Body of pancreas (tissue), 4 donors: ENCODE data around the gene NMT2. TPM values are rescaled to one million over a fixed set of nuclear protein-coding genes. Genes with fewer than 3 reads are reported as not detected.

Source experiments
- ATAC-seq: fragments of 150-250 bp; one replicate; pipeline ENCODE4 v1.9.1; 2016
- DNase-seq, 4 donors: peaks; one replicate each; pipeline ENCODE4 v3.0.0-alpha.2; 2019
- H3K27ac ChIP-seq, 4 donors: fragments of 200-600 bp; sonication (generic); 1 replicate in 3 of 4; 2 replicates in 1 of 4; pipeline versions ENCODE4 v1.5.1 to v1.6.1; 2016 to 2019; ENCODE audit warnings: mild to moderate bottlenecking in 1 of 4, mixed read lengths in 1 of 4, moderate library complexity in 1 of 4
- H3K27me3 ChIP-seq, 2 donors: fragments of 200-600 bp; sonication (generic); one replicate each; pipeline ENCODE4 v1.6.0; 2016; ENCODE audit warnings: mild to moderate bottlenecking in 1 of 2
- H3K36me3 ChIP-seq, 2 donors: fragments of 200-600 bp; sonication (generic); replicated peaks in 1 of 2; 2 replicates each; pipeline ENCODE4 v1.5.1; 2016; ENCODE audit warnings: low read depth in 2 of 2; ENCODE audit not compliant: insufficient read depth in 1 of 2
- H3K4me1 ChIP-seq: fragments of 200-600 bp; sonication (generic); one replicate; pipeline ENCODE4 v1.6.0; 2016
- H3K4me3 ChIP-seq, 2 donors: fragments of 200-600 bp; sonication (generic); 1 replicate in 1 of 2; 2 replicates in 1 of 2; pipeline ENCODE4 v1.5.1; 2016 to 2019
- H3K9me3 ChIP-seq, 3 donors: fragments of 200-600 bp; sonication (generic); 1 replicate in 2 of 3; 2 replicates in 1 of 3; pipeline ENCODE4 v1.5.1; 2016
- POLR2A ChIP-seq, 3 donors: fragments of 450-650 bp; IDR thresholded peaks; one replicate each; pipeline ENCODE4 v1.6.1; 2016; ENCODE audit warnings: antibody characterized with exemption in 3 of 3, mild to moderate bottlenecking in 2 of 3
- WGBS, 2 donors: methylation state at CpG; one replicate each; pipeline ENCODE4 v1.1.5; 2017; 5-methylcytosine and 5-hydroxymethylcytosine counted together
- intact Hi-C: fragments of 100-400 bp; cut with DNase I; formaldehyde crosslinking; loops from one replicate; pipeline ENCODE4 v1.15.1; 2023
- total RNA-seq, 2 donors: library from RNA; depleted of rRNA; stranded (reverse); fragments of >200 nt; gene quantifications; one replicate each; pipeline ENCODE4 v1.1.0, GENCODE V29; 2016
- TF ChIP-seq, protein P1 (sequence below), 7 experiments: fragments of 450-650 bp in 4 of 7; fragments of 200-600 bp in 3 of 7; sonication (generic) in 3 of 7; IDR thresholded peaks; one replicate each; pipeline ENCODE4 v1.5.1; 2016 to 2019; ENCODE audit warnings: antibody characterized with exemption in 7 of 7

NMT2 gene
- total RNA-seq, 2 donors from 2014 or later, result 9.9 to 16.9 TPM

DNA sequence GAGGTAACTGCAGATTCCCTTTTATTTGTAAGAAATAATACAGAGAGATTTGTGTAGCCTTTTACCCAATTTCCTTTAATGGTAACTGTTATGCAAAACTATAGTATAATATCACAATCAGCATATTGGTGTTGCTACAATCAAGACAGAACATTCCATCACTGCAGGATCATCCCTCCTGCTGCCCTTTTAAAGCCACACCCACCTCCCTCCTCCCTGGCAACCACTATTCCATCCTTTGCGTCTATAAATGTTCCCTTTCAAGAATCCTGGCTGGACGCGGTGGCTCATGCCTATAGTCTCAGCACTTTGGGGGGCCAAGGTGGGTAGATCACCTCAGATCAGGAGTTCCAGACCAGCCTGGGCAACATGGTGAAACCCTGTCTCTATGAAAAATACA, 93.1 kb downstream of the NMT2 start:
- Histone ChIP-seq H3K4me1 (no peaks in the 10 kb centered on the region), H3K9me3 (no peaks in the 10 kb centered on the region), H3K27me3 (no peaks in the 10 kb centered on the region), H3K27ac (no peak overlapping the region), H3K36me3 (no peaks in the 10 kb centered on the region), H3K4me3 (no peak overlapping the region)
- TF ChIP-seq, protein P1, sequence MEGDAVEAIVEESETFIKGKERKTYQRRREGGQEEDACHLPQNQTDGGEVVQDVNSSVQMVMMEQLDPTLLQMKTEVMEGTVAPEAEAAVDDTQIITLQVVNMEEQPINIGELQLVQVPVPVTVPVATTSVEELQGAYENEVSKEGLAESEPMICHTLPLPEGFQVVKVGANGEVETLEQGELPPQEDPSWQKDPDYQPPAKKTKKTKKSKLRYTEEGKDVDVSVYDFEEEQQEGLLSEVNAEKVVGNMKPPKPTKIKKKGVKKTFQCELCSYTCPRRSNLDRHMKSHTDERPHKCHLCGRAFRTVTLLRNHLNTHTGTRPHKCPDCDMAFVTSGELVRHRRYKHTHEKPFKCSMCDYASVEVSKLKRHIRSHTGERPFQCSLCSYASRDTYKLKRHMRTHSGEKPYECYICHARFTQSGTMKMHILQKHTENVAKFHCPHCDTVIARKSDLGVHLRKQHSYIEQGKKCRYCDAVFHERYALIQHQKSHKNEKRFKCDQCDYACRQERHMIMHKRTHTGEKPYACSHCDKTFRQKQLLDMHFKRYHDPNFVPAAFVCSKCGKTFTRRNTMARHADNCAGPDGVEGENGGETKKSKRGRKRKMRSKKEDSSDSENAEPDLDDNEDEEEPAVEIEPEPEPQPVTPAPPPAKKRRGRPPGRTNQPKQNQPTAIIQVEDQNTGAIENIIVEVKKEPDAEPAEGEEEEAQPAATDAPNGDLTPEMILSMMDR (IDR thresholded peaks at IDR 0.05), result no peak
- no peak for TF ChIP-seq POLR2A (IDR thresholded peaks at IDR 0.05)
- 91 to 100% methylated on average over 3 of the region's 3 CpGs for WGBS, 2 donors
- intact Hi-C loops, result no loop called here
- DNase-seq (no peak), ATAC-seq (no peak)

DNA sequence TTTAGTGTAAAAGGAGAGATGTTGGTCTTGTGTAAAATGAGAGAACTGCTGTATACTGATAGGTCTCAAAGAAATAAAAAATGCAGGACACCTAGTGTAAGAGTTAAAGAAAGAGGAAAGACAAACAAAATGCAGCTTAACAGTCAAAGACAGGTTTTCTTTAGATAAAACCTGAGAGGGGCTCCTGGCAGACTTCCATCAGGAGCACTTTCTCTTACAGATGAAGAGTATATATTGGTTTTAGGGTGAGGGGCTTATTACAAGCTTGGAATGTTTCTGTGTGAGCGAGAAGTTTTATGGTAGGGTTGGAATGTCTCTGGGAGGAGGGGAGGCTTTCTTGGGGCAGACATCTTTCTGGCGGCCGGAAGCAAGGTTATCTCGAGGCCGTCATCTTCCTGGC, 96.1 kb downstream of the NMT2 start:
- intact Hi-C loops, result no loop called here
- no peak for ATAC-seq
- H3K4me3 ChIP-seq, result no peak overlapping the region
- WGBS, 2 donors, result 65 to 94% methylated on average over 5 of the region's 5 CpGs
- H3K4me1 ChIP-seq, result no peaks in the 10 kb centered on the region
- TF ChIP-seq, protein P1 (IDR thresholded peaks at IDR 0.05), result no peak
- TF ChIP-seq POLR2A (IDR thresholded peaks at IDR 0.05), result no peak
- no peak overlapping the region for H3K27ac ChIP-seq
- H3K9me3 ChIP-seq, result no peaks in the 10 kb centered on the region
- no peaks in the 10 kb centered on the region for H3K27me3 ChIP-seq
- no peaks in the 10 kb centered on the region for H3K36me3 ChIP-seq
- no peak for DNase-seq

DNA sequence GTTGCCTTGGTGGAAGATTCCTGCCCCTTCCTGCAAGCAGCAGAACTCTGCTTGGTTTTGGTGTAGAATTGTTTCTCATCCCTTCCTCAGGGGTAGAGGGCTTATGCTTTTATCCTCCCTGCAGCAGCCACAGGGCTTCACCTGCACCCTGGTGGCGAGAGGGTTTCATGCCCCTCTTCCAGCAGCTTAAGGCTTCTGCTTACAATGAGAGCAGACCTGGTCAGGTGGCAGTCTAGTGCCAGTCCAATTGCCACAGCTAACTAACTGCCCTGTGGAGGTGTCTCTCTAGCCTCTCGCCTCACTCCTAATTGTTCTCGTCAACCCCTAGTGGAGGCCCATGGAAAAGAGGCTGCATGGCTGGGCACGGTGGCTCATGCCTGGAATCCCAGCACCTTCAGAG, 99.3 kb downstream of the NMT2 start:
- intact Hi-C loops, result no loop called here
- ATAC-seq (no peak), DNase-seq (no peak)
- H3K9me3 ChIP-seq, result no peaks in the 10 kb centered on the region
- H3K27ac ChIP-seq, result no peak overlapping the region
- no peak overlapping the region for H3K4me3 ChIP-seq
- 68 to 76% methylated on average over 3 to 4 of the region's 4 CpGs for WGBS, 2 donors
- no peaks in the 10 kb centered on the region for H3K4me1 ChIP-seq
- no peaks in the 10 kb centered on the region for H3K27me3 ChIP-seq
- TF ChIP-seq, protein P1 (IDR thresholded peaks at IDR 0.05), result no peak
- no peak for TF ChIP-seq POLR2A (IDR thresholded peaks at IDR 0.05)
- no peaks in the 10 kb centered on the region for H3K36me3 ChIP-seq

DNA sequence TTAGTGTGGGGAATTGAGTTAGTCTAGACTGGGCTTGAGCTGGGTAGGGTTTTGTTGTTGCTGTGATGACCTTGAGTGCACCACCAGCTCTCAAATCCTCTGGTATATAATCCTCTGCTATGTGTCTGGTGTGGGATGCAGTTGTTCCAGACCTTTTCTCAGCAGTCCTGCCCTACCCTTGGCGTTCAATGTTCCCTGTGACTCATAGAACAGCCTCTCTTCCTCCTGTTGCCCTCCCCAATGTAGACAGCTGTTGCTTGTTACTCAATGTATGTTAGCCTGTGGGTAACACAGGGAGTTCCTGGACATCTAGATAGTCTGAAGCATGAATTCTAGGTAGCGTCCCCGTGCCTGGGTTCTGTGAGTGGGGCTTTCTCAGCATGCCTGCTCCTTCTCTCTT, 99.7 kb downstream of the NMT2 start:
- no peak overlapping the region for H3K4me3 ChIP-seq

DNA sequence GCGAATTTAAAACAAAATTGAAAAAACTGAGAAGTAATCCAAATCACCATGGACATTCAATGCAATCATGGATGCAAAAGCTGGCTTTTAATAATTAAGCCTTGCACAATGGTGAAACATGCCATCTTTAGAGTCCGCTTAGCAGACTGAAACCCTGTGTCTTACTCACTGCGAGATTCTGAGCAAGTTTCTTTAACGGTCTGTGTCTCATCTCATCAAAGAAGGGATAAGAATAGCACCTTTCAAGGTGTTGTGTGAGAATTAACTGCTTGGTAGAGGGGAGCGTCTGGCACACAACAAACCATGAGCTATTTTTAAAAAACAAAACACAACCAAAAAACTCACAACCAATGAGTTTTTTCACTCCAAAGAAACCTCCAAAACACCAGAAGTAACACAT, 101.3 kb downstream of the NMT2 start:
- Histone ChIP-seq H3K27me3 (no peaks in the 10 kb centered on the region), H3K9me3 (no peaks in the 10 kb centered on the region), H3K27ac (no peak overlapping the region), H3K4me3 (no peak overlapping the region), H3K4me1 (no peaks in the 10 kb centered on the region), H3K36me3 (no peaks in the 10 kb centered on the region)
- intact Hi-C loops, result no loop called here
- WGBS, 2 donors, result 87 to 91% methylated on average over 5 of the region's 5 CpGs
- TF ChIP-seq POLR2A (IDR thresholded peaks at IDR 0.05), result no peak
- TF ChIP-seq, protein P1 (IDR thresholded peaks at IDR 0.05), result no peak
- DNase-seq, result no peak
- no peak for ATAC-seq

More for the DNA sequence above, 99.7 kb downstream of the NMT2 start:
- Histone ChIP-seq H3K4me1 (no peaks in the 10 kb centered on the region), H3K9me3 (no peaks in the 10 kb centered on the region), H3K36me3 (no peaks in the 10 kb centered on the region), H3K27me3 (no peaks in the 10 kb centered on the region), H3K27ac (no peak overlapping the region)
- TF ChIP-seq POLR2A (IDR thresholded peaks at IDR 0.05), result no peak
- TF ChIP-seq, protein P1 (IDR thresholded peaks at IDR 0.05), result no peak
- ATAC-seq (no peak), DNase-seq (no peak)
- intact Hi-C loops, result no loop called here
- WGBS, 2 donors, result 82 to 96% methylated on average over 3 of the region's 3 CpGs
